ENCODE measurements around the gene OR8J3.
"Not testable (repeated sequence)": the region's sequence is repeated elsewhere in the genome, so short reads cannot be mapped to it uniquely, and the experiment has no call there.

OR8J3 gene

GRCh38 chr11:56140151-56140661, at the start of gene OR8J3:
Gene OR8J3 (minus strand): TSS chr11:56140201. CDS start chr11:56137718, 2,483 bp downstream.
- in situ Hi-C loops (cut with HindIII; ENCODE audit: low pct_ligation_motif_present, low pct_unique_long_range_greater_than_20kb, low sequenced_read_pairs) = no loop called here
- DNase-seq = no peak

GRCh38 chr11:56188602-56189001, 48.6 kb upstream of the OR8J3 start:
- in situ Hi-C loops (cut with HindIII; ENCODE audit: low pct_ligation_motif_present, low pct_unique_long_range_greater_than_20kb, low sequenced_read_pairs) = no loop called here
- DNase-seq = no peak

GRCh38 chr11:56183459-56183858, 43.5 kb upstream of the OR8J3 start:
- in situ Hi-C loops (cut with HindIII; ENCODE audit: low pct_ligation_motif_present, low pct_unique_long_range_greater_than_20kb, low sequenced_read_pairs) = no loop called here
- no peak for DNase-seq

- in situ Hi-C loops (cut with HindIII; ENCODE audit: low pct_ligation_motif_present, low pct_unique_long_range_greater_than_20kb, low sequenced_read_pairs) = no loop called here
- no peak for DNase-seq
Measured at GRCh38 chr11:56176318-56176717, 36.3 kb upstream of the OR8J3 start, which contains the start of gene OR5J2. Gene OR5J2 (plus strand): TSS chr11:56176618. CDS start chr11:56176618, 0 bp downstream.

GRCh38 chr11:56172256-56172830, 32.3 kb upstream of the OR8J3 start:
- in situ Hi-C loops (cut with HindIII; ENCODE audit: low pct_ligation_motif_present, low pct_unique_long_range_greater_than_20kb, low sequenced_read_pairs) = no loop called here

GRCh38 chr11:56163804-56164203, 23.8 kb upstream of the OR8J3 start:
- DNase-seq = no peak
- in situ Hi-C loops (cut with HindIII; ENCODE audit: low pct_ligation_motif_present, low pct_unique_long_range_greater_than_20kb, low sequenced_read_pairs) = no loop called here

More at GRCh38 chr11:56172256-56172830, 32.3 kb upstream of the OR8J3 start:
- no peak for DNase-seq

- DNase-seq = no peak
- in situ Hi-C loops (cut with HindIII; ENCODE audit: low pct_ligation_motif_present, low pct_unique_long_range_greater_than_20kb, low sequenced_read_pairs) = no loop called here
Measured at GRCh38 chr11:56160217-56160616, 20.2 kb upstream of the OR8J3 start, which contains the start of gene OR8K5. Gene OR8K5 (minus strand): TSS chr11:56160317. CDS start chr11:56160317, 0 bp downstream.

- DNase-seq = no peak
Measured at GRCh38 chr11:56152333-56152732, 12.3 kb upstream of the OR8J3 start.

GRCh38 chr11:56151376-56151775, 11.4 kb upstream of the OR8J3 start:
- in situ Hi-C loops (cut with HindIII; ENCODE audit: low pct_ligation_motif_present, low pct_unique_long_range_greater_than_20kb, low sequenced_read_pairs) = no loop called here
- DNase-seq = no peak

More at GRCh38 chr11:56152333-56152732, 12.3 kb upstream of the OR8J3 start:
- in situ Hi-C loops (cut with HindIII; ENCODE audit: low pct_ligation_motif_present, low pct_unique_long_range_greater_than_20kb, low sequenced_read_pairs) = no loop called here

GRCh38 chr11:56143681-56144080, 3.7 kb upstream of the OR8J3 start:
- in situ Hi-C loops (cut with HindIII; ENCODE audit: low pct_ligation_motif_present, low pct_unique_long_range_greater_than_20kb, low sequenced_read_pairs); DNase-seq: not testable (repeated sequence)

GRCh38 chr11:56122073-56122472, 17.9 kb downstream of the OR8J3 start, which contains the start of gene OR8H3:
Gene OR8H3 (plus strand): TSS chr11:56122373. CDS start chr11:56122373, 0 bp downstream.
- in situ Hi-C loops (cut with HindIII; ENCODE audit: low pct_ligation_motif_present, low pct_unique_long_range_greater_than_20kb, low sequenced_read_pairs) = no loop called here
- DNase-seq = no peak

GRCh38 chr11:56103210-56103737, 36.7 kb downstream of the OR8J3 start, which contains the start of gene OR8H2:
Gene OR8H2 (plus strand): TSS chr11:56103687. CDS start chr11:56105043, 1,356 bp downstream.
- DNase-seq = no peak
- in situ Hi-C loops (cut with HindIII; ENCODE audit: low pct_ligation_motif_present, low pct_unique_long_range_greater_than_20kb, low sequenced_read_pairs) = no loop called here

GRCh38 chr11:56093008-56093407, 47.0 kb downstream of the OR8J3 start, which contains the start of gene OR8I2:
Gene OR8I2 (plus strand): TSS chr11:56093308. CDS start chr11:56093308, 0 bp downstream.
- in situ Hi-C loops (cut with HindIII; ENCODE audit: low pct_ligation_motif_present, low pct_unique_long_range_greater_than_20kb, low sequenced_read_pairs) = no loop called here
- no peak for DNase-seq

GRCh38 chr11:56089697-56090096, 50.3 kb downstream of the OR8J3 start:
- in situ Hi-C loops (cut with HindIII; ENCODE audit: low pct_ligation_motif_present, low pct_unique_long_range_greater_than_20kb, low sequenced_read_pairs) = no loop called here
- no peak for DNase-seq
